ENCODE results near the gene PAPOLG.
A peak's percentile ranks its signal among the peaks of the same experiment; 100 is the strongest.
"Not testable (repeated sequence)": the region's sequence is repeated elsewhere in the genome, so short reads cannot be mapped to it uniquely, and the experiment has no call there.

The PAPOLG gene

GRCh38 chr2:60822987-60823386 lies 66.9 kb downstream of the PAPOLG start:
- DNase-seq (ENCODE audit: low spot score): no peak

GRCh38 chr2:60823694-60824305 lies 67.7 kb downstream of the PAPOLG start:
- DNase-seq (ENCODE audit: low spot score): no peak

- DNase-seq (ENCODE audit: low spot score): no peak
Observed at GRCh38 chr2:60825666-60826065, 69.6 kb downstream of the PAPOLG start.

- no peak for DNase-seq (ENCODE audit: low spot score)
Observed at GRCh38 chr2:60826111-60826510, 70.0 kb downstream of the PAPOLG start.

- not testable (repeated sequence) for DNase-seq (ENCODE audit: low spot score)
Observed at GRCh38 chr2:60826860-60827259, 70.8 kb downstream of the PAPOLG start.

GRCh38 chr2:60827369-60827768 lies 71.3 kb downstream of the PAPOLG start:
- DNase-seq (ENCODE audit: low spot score): no peak

GRCh38 chr2:60830991-60831390 lies 74.9 kb downstream of the PAPOLG start:
- DNase-seq (ENCODE audit: low spot score): no peak

GRCh38 chr2:60831921-60832320 lies 75.9 kb downstream of the PAPOLG start:
- DNase-seq (ENCODE audit: low spot score): no peak

GRCh38 chr2:60832621-60833020 lies 76.6 kb downstream of the PAPOLG start:
- DNase-seq (ENCODE audit: low spot score): no peak

- DNase-seq (ENCODE audit: low spot score): peak; percentile 41
Observed at GRCh38 chr2:60834270-60834717, 78.2 kb downstream of the PAPOLG start.

GRCh38 chr2:60836491-60836890 lies 80.4 kb downstream of the PAPOLG start:
- DNase-seq (ENCODE audit: low spot score): no peak

GRCh38 chr2:60837123-60837522 lies 81.1 kb downstream of the PAPOLG start:
- DNase-seq (ENCODE audit: low spot score): no peak

- DNase-seq (ENCODE audit: low spot score): no peak
Observed at GRCh38 chr2:60838481-60838880, 82.4 kb downstream of the PAPOLG start.

- peak; percentile 44 for DNase-seq (ENCODE audit: low spot score)
Observed at GRCh38 chr2:60839126-60839813, 83.2 kb downstream of the PAPOLG start.

- no peak for DNase-seq (ENCODE audit: low spot score)
Observed at GRCh38 chr2:60840880-60841279, 84.8 kb downstream of the PAPOLG start.

- DNase-seq (ENCODE audit: low spot score): no peak
Observed at GRCh38 chr2:60843006-60843405, 86.9 kb downstream of the PAPOLG start.

GRCh38 chr2:60844105-60844504 lies 88.0 kb downstream of the PAPOLG start:
- DNase-seq (ENCODE audit: low spot score): no peak

- no peak for DNase-seq (ENCODE audit: low spot score)
Observed at GRCh38 chr2:60847854-60848253, 91.8 kb downstream of the PAPOLG start.

All from iPS-NIHi11 (cell line).